Medulla oblongata (tissue), 1 donor: ENCODE results near the gene ANKRD33.

Source experiments
- DNase-seq: peaks from one replicate; pipeline ENCODE4 v3.0.0-alpha.2; 2015; ENCODE audit errors: extremely low spot score

Gene ANKRD33, protein sequence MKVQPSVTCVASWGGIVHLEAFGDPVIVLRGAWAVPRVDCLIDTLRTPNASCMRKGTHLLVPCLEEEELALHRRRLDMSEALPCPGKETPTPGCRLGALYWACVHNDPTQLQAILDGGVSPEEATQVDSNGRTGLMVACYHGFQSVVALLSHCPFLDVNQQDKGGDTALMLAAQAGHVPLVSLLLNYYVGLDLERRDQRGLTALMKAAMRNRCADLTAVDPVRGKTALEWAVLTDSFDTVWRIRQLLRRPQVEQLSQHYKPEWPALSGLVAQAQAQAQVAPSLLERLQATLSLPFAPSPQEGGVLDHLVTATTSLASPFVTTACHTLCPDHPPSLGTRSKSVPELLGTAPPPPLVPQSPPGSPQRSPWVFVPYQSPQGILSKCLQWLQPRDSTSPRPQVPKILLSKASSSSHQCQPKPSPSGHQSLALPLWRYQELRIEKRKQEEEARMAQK

GRCh38 chr12:51887476-51888315 lies at the start of gene ANKRD33:
Gene ANKRD33 (plus strand): TSS chr12:51888103. CDS start chr12:51888187, 84 bp downstream.
- DNase-seq: no peak

DNA sequence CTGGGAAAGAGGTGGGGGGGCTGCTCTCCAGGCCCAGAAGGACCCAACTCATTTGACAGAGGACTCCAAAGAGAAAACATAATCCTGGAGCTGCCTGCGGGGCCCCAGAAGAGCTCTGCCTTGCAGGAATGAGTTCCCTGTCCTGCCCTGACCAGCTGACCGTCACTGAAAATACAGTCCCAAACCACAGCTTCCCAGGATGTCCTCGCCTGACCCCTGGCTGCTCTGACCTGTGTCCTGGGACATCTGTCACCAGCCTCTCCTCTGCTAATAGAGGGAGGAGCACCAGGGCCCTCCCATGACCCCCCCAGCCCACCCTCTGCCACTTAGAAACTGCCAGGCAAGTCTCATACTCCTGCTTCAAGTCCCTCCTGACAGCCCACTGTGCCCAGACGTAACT lies 49.1 kb upstream of the ANKRD33 start:
- DNase-seq: no peak

DNA sequence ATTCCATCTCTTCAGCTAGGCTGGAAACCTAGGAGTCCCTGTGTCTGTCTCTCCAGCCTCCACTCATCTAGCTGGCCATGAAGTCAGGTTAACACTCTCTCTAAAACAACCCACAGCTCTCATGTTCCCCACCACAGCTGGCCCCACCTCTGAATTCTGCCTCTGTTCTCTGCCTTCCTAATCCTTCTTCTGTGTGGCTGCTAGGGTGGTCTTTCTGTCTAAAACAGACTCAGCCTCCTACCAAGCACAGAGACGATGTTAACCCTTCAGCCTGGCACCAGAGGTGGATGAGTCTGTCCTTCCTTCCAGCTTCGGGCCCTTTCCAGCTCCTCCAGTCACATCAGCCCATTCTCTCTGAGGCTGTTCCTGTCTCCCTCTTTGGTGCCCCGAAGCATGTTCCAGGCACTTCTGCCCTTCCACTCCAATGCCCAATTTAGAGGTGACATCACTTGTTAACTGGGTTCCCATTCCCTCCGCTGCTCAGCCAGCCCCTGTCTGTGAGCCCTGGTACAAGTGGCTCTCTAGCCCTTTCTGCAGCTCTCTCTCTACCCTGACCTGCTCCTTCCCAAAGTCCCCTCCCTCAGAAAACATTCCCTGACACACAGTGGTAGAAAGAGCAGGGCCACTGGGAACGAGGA lies 48.5 kb upstream of the ANKRD33 start:
- no peak for DNase-seq

DNA sequence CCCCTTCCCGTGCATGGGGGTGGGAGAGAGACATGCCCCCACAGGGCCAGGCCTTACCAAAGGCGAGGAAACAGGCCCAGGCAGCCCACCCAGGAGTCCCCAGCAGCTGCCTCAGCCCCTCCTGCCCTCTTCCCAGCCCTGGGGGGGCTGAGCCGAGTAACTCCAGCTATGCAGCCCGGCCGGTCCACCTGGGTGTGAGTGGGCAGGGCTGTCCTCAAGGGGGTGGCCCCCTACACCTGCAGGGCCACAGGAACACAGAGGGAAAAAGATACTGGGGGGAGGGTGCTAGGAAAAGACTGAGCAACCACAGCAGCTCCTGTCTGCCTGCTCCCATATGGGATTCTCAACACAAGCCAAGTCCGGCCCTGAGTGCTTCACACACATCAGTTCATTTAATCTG lies 46.9 kb upstream of the ANKRD33 start:
- DNase-seq: no peak

- no peak for DNase-seq
These were observed 46.2 kb upstream of the ANKRD33 start for GRCh38 chr12:51841727-51842126.

DNA sequence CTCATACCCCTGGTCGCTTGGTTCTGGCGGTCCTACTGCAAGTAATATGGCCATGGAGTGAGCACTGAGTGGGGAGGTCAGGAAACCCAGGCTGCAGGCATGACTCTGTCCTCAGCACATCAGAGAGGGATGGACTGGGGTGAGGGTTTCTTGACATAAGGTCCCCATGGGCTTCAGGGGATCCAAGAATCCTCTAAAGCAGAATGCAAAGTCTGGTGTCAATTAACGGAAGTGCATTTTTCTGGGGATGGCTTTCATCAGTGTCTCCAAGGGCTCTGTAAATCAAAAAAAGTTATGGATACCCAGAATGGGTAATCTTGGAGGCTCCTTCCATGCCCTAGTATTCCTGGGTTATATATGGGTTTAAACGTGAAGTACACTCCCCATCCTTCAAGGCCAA lies 43.0 kb upstream of the ANKRD33 start:
- no peak for DNase-seq

DNA sequence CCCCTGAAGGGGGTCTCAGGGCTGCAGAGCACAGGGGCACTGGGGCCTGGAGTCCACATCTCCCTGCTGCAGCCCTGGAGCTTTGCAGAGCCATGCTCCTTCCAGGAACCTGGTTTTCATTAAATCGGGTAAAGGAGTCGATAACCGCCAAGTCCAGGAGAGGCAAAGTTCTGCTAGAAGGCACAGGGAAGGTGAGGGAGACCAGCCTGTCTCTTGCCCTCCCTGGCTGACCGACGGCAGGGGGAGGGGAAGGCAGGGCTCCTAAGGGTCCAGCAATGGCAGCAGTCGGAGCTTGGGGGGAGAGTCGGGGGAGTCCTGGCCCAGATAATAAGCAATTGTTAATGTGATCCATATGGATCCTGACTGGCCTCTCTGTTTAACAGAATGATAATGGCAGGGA lies 42.4 kb upstream of the ANKRD33 start:
- DNase-seq: no peak

DNA sequence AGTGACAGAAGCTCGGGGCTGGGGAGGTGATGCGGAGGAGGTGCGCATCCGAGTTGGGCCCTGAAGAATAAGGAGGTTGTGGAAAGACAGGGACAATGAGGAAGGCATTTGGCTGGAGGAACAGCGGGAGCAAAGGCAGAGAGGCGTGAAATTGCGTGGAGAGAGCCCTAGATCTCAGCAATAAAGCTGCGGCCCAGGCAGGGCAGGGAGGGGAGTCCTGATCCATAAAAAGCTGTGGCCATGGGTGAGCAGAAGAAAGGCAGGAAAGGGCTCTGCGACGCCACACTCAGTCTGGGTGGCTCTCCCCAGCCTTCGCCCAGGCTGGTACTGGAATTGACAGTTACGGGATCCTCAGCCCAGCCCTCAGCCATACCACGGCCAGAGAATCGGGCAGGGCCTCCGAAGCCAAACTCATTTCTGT lies 41.6 kb upstream of the ANKRD33 start:
- no peak for DNase-seq

- DNase-seq: no peak
These were observed 40.8 kb upstream of the ANKRD33 start for GRCh38 chr12:51846911-51847642.

DNA sequence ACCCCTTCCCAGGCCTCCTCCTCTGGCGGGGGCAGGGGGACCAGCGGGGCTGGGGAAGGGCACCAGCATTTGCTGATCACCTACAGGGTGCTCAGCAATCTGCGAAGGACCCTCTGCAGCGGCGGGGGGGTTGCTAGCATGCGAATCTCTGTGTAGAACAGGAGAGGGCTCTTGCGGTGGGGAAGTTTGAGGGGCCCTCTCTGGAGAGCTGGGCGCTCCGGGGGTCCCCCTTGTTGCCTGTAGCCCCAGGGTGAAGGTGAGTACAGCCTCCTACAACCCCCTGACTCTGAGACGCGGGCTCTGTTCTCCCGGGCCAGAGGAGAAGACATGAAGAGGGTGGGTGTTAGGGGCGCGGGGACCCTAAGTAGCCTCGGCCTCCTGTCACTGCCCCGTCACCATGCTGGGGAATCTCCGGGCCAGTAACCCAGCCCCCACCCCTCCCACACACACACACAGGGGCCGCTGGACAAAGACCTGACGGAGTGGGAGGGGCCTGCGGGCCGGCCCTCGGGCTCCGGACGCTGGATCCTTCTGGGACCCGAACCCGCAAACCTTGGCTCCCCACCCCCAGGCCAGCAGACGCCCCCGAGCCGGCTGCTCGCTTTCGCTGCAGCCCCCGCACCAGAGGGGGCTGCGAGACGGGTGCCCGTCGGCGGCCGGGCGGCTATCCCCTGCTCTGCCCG lies 40.1 kb upstream of the ANKRD33 start:
- DNase-seq: no peak

DNA sequence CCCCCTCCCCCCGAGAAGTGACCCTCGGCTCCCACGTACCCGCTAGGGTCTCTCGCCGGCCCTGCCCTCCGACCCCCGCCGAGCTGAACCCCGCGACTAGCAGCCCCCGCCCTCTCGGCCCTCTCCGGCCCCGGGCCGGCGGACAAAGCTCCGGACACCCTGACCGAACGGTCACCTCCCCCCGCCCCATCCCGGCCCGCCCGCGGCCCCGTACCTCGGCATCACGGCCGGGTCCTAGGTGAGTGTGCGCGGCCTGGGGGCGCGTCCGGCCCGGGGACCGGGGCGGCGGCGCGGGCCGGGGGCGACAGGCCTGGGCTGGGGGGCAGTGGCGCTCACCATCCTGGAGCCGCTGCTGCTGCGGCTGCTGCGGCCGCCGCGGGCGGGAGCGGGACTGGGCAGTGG lies 39.6 kb upstream of the ANKRD33 start, which contains the start of gene FIGNL2:
Gene FIGNL2 (minus strand): TSS at position 393 of the 402 bp plus-strand sequence. CDS start 26,305 bp downstream, outside the sequence.
- DNase-seq: no peak

- no peak for DNase-seq
These were observed 38.8 kb upstream of the ANKRD33 start for GRCh38 chr12:51848841-51849735.

DNA sequence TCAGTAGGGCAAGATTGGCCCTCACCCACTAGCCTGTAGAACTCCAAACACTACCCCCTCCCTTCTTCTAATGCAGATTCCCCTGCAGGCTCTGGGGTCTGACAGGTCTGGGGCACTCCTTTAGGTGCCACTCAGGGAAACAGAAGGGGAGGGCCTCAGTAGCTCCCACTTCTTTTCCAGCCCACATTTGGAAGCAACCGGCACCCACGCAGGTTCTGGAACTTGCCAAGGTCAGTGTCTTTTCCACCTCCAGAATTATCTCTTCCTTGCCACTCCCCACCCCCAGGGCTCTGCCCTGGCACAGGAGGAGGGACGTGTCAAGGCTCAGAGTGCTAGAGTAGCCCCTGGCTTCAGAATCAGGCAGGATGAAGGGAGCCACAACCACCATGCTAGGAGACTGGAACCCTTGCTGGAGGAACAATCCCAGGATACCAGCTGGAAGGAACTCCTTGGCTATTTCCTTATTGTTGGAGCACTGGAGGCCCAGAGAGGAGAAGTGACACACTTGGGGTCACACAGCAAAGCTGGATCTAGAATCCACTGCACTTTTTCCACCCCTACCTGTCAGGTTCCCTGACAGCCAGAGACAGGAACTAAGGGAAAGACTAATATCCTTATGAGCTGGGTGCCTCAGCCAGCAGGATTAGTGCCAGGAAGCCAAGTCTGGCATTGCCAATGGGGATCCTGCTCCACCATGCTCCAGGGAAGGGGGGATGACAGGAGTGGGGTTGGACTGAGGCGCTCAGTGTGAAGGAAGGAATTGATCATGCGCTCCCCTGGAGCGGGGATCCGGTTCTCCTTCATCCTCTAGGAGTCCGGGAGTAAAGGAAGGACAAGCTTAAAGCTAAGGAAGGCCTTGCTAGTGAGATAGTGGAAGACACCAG lies 37.6 kb upstream of the ANKRD33 start:
- DNase-seq: no peak

DNA sequence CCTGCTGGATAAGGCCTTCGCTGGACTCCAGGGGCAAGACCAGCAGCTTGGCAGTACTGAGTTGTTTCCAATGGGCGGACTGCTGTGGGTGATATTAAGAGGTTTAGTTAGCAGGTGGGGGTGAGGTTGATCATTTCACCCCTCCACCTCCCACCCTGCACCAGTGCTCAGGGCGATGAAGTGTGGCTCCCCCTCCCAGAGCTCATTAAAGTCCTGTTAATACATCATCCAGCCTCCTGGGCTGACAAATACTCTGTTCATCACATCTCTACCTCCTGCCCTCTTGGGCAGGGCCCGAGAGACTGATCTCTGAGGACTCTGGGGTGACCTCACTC lies 37.0 kb upstream of the ANKRD33 start:
- DNase-seq: no peak

DNA sequence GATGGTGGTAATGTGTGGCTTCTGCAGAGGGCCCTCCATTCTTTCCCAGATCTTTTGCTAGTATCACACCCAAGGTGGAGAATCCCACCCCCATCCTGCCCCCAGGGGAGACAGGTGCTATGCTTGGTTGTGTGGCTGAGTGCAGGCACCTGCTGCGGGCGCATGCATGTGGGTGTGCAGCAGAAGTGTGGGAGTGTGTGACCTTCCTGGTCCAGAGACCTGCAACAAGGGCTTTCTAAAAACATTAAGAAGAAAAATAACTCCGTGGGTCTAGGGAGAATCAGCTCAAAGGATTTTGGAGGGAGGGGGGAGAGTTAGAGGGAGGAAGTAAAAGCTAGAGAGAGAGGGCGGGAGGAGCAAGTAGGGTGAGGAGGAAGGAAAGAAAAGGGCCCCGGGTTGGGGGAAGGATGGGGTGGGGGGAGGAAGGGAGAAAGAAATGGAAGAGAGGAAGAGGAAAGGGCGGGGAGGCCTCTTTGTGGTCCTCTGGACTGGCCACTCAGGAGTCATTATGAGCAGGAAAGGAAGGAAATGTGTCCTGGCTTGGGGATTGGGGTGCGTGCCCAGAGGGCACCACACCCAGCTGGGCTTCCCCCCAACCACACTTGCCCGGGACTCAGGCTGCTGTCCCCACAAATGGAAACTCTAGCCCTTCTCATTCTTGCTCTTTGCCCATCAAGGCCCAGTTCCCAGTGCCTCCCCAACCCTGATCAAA lies 36.3 kb upstream of the ANKRD33 start:
- no peak for DNase-seq

- no peak for DNase-seq
These were observed 35.3 kb upstream of the ANKRD33 start for GRCh38 chr12:51852404-51853137.

GRCh38 chr12:51855586-51856428 lies 32.1 kb upstream of the ANKRD33 start:
- DNase-seq: no peak
